HG02852 (cell line): Measurements from ENCODE around the gene OR52N5.

Experiments
- ATAC-seq: cut with Tn5 transposase; IDR thresholded peaks from one replicate; pipeline ENCODE4 v1.9.1; 2021; ENCODE audit warnings: mild to moderate bottlenecking, moderate library complexity; ENCODE audit not compliant: unreplicated experiment

OR52N5 gene

DNA sequence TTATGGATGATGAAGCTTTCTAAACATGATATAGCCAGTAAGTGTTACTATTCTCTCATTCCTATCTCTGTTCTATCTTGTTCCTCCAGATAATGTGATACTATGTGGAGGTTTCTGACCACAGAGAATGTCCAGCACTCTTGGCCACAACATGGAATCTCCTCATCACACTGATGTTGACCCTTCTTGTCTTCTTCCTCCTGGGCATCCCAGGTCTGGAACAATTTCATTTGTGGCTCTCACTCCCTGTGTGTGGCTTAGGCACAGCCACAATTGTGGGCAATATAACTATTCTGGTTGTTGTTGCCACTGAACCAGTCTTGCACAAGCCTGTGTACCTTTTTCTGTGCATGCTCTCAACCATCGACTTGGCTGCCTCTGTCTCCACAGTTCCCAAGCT, 56.8 kb downstream of the OR52N5 start:
- no peak for ATAC-seq
